OCI-LY7 (cell line): ENCODE data around the gene MPRIP.

Source experiments
- EZH2phosphoT487 ChIP-seq: fragments of 200-600 bp; sonication (generic); IDR thresholded peaks from 2 replicates; pipeline ENCODE4 v1.6.1; 2018; ENCODE audit warnings: low read depth, borderline replicate concordance, mild to moderate bottlenecking, mixed run types, antibody characterized with exemption, low read length, moderate library complexity, mixed read lengths
- TF ChIP-seq, protein P1 (sequence below): fragments of 200-600 bp; sonication (generic); conservative IDR thresholded peaks from 2 replicates; pipeline ENCODE4 v1.5.1; 2014; ENCODE audit warnings: mild to moderate bottlenecking, antibody characterized with exemption, low read length, moderate library complexity, mixed read lengths

DNA sequence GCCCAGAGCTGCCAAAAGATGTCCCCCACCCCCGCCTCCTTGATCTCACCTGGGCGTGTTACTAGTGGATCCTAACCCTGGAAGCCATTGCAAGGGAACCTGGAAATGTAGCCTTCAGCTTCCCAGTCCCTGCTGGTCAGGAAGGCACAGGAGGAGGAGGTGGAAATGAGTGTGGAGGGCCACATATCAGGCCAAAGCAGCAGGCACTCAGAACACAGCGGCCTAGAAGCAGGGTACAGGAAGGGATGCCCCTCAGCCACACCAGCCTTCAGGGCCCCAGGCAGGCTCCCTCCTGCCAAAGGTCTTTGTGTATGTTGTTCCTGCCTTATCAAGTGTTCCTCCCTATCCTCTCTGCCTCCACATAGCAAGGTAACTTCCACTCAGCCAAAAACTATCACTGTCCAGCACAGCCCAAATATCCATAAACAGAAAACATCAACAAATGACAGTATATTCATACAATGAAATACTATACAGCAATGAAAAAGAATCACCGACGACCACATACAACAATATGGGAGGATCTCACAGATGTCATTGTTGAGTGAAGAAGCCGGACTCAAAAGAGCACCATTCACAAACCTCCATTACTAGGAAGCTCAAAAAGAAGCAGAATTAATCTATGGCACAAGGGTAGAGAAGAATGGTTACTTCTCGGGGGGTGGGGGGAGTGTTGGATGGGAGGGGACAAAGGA is 42.2 kb upstream of the MPRIP start:
- TF ChIP-seq, protein P1, sequence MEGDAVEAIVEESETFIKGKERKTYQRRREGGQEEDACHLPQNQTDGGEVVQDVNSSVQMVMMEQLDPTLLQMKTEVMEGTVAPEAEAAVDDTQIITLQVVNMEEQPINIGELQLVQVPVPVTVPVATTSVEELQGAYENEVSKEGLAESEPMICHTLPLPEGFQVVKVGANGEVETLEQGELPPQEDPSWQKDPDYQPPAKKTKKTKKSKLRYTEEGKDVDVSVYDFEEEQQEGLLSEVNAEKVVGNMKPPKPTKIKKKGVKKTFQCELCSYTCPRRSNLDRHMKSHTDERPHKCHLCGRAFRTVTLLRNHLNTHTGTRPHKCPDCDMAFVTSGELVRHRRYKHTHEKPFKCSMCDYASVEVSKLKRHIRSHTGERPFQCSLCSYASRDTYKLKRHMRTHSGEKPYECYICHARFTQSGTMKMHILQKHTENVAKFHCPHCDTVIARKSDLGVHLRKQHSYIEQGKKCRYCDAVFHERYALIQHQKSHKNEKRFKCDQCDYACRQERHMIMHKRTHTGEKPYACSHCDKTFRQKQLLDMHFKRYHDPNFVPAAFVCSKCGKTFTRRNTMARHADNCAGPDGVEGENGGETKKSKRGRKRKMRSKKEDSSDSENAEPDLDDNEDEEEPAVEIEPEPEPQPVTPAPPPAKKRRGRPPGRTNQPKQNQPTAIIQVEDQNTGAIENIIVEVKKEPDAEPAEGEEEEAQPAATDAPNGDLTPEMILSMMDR, result no peak
- TF ChIP-seq EZH2phosphoT487, result no peak
